Measurements from ENCODE around the gene PSMA2. TPM values are rescaled to one million over a fixed set of nuclear protein-coding genes. Genes with fewer than 3 reads are reported as not detected.

The PSMA2 gene
- total RNA-seq, 2 donors from 2014 or later, result 50.7 to 61.8 TPM

DNA sequence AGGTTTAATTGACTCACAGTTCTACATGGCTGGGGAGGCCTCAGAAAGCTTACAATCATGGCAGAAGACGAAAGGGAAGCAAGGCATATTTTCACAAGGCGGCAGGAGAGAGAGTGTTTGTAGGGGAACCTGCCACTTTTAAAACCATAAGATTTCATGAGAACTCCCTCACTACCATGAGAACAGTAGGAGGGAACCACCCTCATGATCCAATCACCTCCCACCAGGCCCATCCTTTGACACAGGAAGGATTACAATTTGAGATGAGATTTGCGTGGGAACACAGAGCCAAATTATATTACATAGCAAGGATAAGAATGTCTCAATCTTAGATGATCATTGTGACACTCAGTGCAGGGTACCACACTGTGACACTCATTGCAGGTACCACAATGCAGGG lies 44.4 kb upstream of the PSMA2 start:
- no peak overlapping the region for H3K27ac ChIP-seq
- no peak for TF ChIP-seq CTCF (IDR thresholded peaks at IDR 0.05)
- peaks cover 0 to 12% of the 10 kb centered on the region in 2 donors for H3K4me1 ChIP-seq
- no peaks in the 10 kb centered on the region for H3K27me3 ChIP-seq
- DNase-seq (ENCODE audit: low spot score), result no peak
- no peaks in the 10 kb centered on the region for H3K36me3 ChIP-seq
- no peak overlapping the region for H3K4me3 ChIP-seq
- H3K9me3 ChIP-seq, result no peaks in the 10 kb centered on the region

- peak overlapping the region in 1 of 2 donors; percentile 50 for H3K27ac ChIP-seq
Measured at GRCh38 chr7:42972699-42973500, 40.9 kb upstream of the PSMA2 start.

DNA sequence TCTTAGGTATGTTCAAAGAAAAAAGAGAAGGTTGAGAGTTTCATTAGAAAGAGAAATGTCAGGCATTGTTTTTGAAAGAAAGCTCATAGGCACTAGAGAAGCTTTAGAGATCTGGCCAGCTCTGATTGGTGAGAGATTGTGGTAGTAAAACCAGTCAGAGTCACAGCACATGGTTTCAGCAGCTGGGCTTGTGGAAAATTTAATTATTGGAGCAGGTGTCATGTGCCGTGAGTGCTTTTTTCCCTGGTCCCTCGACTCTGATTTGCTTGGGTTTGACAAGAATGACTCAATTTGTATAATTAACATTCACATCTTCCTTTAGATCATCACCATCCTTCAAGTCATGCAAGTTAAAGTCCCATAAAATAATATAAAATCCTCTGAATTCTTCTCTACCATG lies 35.4 kb upstream of the PSMA2 start:
- no peaks in the 10 kb centered on the region for H3K9me3 ChIP-seq
- peaks cover 0 to 1% of the 10 kb centered on the region in 2 donors for H3K4me1 ChIP-seq
- DNase-seq (ENCODE audit: low spot score), result no peak
- no peaks in the 10 kb centered on the region for H3K27me3 ChIP-seq
- no peak for TF ChIP-seq CTCF (IDR thresholded peaks at IDR 0.05)
- no peaks in the 10 kb centered on the region for H3K36me3 ChIP-seq
- H3K4me3 ChIP-seq, result no peak overlapping the region
- no peak overlapping the region for H3K27ac ChIP-seq

More at GRCh38 chr7:42972699-42973500, 40.9 kb upstream of the PSMA2 start:
- Histone ChIP-seq H3K27me3 (no peaks in the 10 kb centered on the region), H3K4me3 (no peak overlapping the region), H3K9me3 (no peaks in the 10 kb centered on the region), H3K4me1 (peaks cover 0 to 12% of the 10 kb centered on the region in 2 donors), H3K36me3 (no peaks in the 10 kb centered on the region)
- no peak for TF ChIP-seq CTCF (IDR thresholded peaks at IDR 0.05)
- DNase-seq (ENCODE audit: low spot score), result peak; percentile 68

GRCh38 chr7:42964849-42965805 lies 33.2 kb upstream of the PSMA2 start:
- H3K4me1 ChIP-seq, result no peaks in the 10 kb centered on the region
- DNase-seq (ENCODE audit: low spot score), result no peak
- no peaks in the 10 kb centered on the region for H3K36me3 ChIP-seq
- TF ChIP-seq CTCF (IDR thresholded peaks at IDR 0.05), result no peak
- no peak overlapping the region for H3K27ac ChIP-seq
- no peaks in the 10 kb centered on the region for H3K27me3 ChIP-seq
- H3K4me3 ChIP-seq, result no peak overlapping the region
- no peaks in the 10 kb centered on the region for H3K9me3 ChIP-seq

- H3K36me3 ChIP-seq, result no peaks in the 10 kb centered on the region
- no peak for DNase-seq (ENCODE audit: low spot score)
- H3K9me3 ChIP-seq, result no peaks in the 10 kb centered on the region
- H3K27ac ChIP-seq, result no peak overlapping the region
- H3K4me1 ChIP-seq, result no peaks in the 10 kb centered on the region
- no peaks in the 10 kb centered on the region for H3K27me3 ChIP-seq
- no peak overlapping the region for H3K4me3 ChIP-seq
- no peak for TF ChIP-seq CTCF (IDR thresholded peaks at IDR 0.05)
Measured at GRCh38 chr7:42964293-42964692, 32.3 kb upstream of the PSMA2 start.

All from right atrium auricular region (tissue), 2 donors.